ENCODE measurements around the gene HADHB.

The HADHB gene

GRCh38 chr2:26336719-26337118 lies 92.0 kb downstream of the HADHB start:
- Mint-ChIP-seq H3K27ac (no peak overlapping the region), H3K27me3 (no peaks in the 10 kb centered on the region), H3K4me3 (no peak overlapping the region), H3K4me1 (ENCODE audit: low read depth) (peaks cover 5% of the 10 kb centered on the region), H3K9me3 (no peaks in the 10 kb centered on the region), H3K36me3 (ENCODE audit: low read depth) (no peaks in the 10 kb centered on the region)
- intact Hi-C loops (cut with micrococcal nuclease), result loop anchor here (10.0 kb wide), 1 partner anchor 128 kb away; no protein-coding TSS in a partner anchor

DNA sequence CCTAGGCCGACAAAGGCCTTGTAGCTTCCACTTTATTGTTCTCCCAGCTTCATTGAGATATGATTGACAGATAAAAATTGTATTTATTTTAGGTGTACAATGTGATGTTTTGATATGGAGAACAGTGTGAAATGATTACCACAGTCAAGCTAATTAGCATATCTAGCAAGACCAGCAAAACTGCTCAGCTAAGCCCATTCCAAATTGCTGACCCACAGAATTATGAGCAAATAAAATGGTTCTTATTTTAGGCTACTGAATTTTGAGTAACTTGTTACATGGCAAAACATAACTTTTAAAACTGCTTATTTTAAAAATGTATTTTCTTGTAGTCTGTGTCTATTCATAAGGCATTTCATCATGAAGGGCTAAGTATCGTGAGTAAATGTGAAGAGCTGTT lies 92.6 kb downstream of the HADHB start:
- intact Hi-C loops (cut with micrococcal nuclease), result loop anchor here (10.0 kb wide), 1 partner anchor 128 kb away; no protein-coding TSS in a partner anchor
- H3K36me3 Mint-ChIP-seq (ENCODE audit: low read depth), result no peaks in the 10 kb centered on the region
- no peak overlapping the region for H3K27ac Mint-ChIP-seq
- no peak overlapping the region for H3K4me3 Mint-ChIP-seq
- H3K9me3 Mint-ChIP-seq, result no peaks in the 10 kb centered on the region
- no peaks in the 10 kb centered on the region for H3K27me3 Mint-ChIP-seq
- peaks cover 5% of the 10 kb centered on the region for H3K4me1 Mint-ChIP-seq (ENCODE audit: low read depth)

Data from dendritic cell treated with granulocyte-macrophage colony-stimulating factor and Interleukin-4, amounts not matched to agents 40 ng/mL and 50 ng/mL, for 4 days (primary cell).